Caco-2 (cell line): ENCODE results near the gene SLC9A1. TPM values are rescaled to one million over a fixed set of nuclear protein-coding genes. Genes with fewer than 3 reads are reported as not detected.

Source experiments
- Bru-seq: library from RNA; stranded (reverse); fragments of 400-500 nt; gene quantifications from one replicate; lab custom pipeline; 2021; lab: Mats Ljungman, UMichigan
- BruChase-seq, 2 experiments: library from RNA; stranded (reverse); fragments of 400-500 nt; gene quantifications; one replicate each; lab custom pipeline; 2021; lab: Mats Ljungman, UMichigan
- BruUV-seq: library from RNA; stranded (reverse); fragments of 400-500 nt; replicated peaks from 2 replicates; lab custom pipeline; 2021; lab: Mats Ljungman, UMichigan
- CTCF ChIA-PET: fragments of 300-600 bp; sonication (Branson Sonifier 250); formaldehyde crosslinking; loops from one replicate; lab custom pipeline; 2022; ENCODE audit warnings: antibody characterized with exemption; lab: Charles Lee
- POLR2A ChIA-PET: fragments of 300-600 bp; sonication (Branson Sonifier 250); formaldehyde crosslinking; loops from one replicate; lab custom pipeline; 2022; ENCODE audit warnings: antibody characterized with exemption; lab: Charles Lee
- DNase-seq, 2 experiments: peaks; one replicate each; pipeline versions ENCODE4 v3.0.0 to v3.0.0-alpha.2; 2020 to 2022
- H3K27me3 ChIP-seq: replicated peaks from 2 replicates; pipeline ENCODE4 v1.6.0; 2011; ENCODE audit warnings: low read length; ENCODE audit not compliant: control insufficient read depth, insufficient read depth
- H3K36me3 ChIP-seq: 2 replicates; pipeline ENCODE4 v1.5.1; 2011; ENCODE audit warnings: low read length; ENCODE audit not compliant: control insufficient read depth, insufficient read depth
- H3K4me1 ChIP-seq: fragments of 250-450 bp; sonication (Bioruptor Pico); 2 replicates; pipeline ENCODE4 v1.5.1; 2020; ENCODE audit warnings: mild to moderate bottlenecking
- H3K4me3 ChIP-seq: 2 replicates; pipeline ENCODE4 v1.5.1; 2011; ENCODE audit warnings: low read depth, mild to moderate bottlenecking, control low read depth, low read length
- H3K9me3 ChIP-seq: fragments of 250-450 bp; sonication (Bioruptor Pico); 2 replicates; pipeline ENCODE4 v1.5.1; 2020; ENCODE audit warnings: mild to moderate bottlenecking, moderate library complexity
- H3K27ac Mint-ChIP-seq: one replicate; pipeline ENCODE4 v1.8.0; 2022; ENCODE audit warnings: mixed read lengths; ENCODE audit not compliant: unreplicated experiment
- H3K27me3 Mint-ChIP-seq: one replicate; pipeline ENCODE4 v1.8.0; 2022; ENCODE audit warnings: mixed read lengths; ENCODE audit not compliant: insufficient read depth, unreplicated experiment
- H3K36me3 Mint-ChIP-seq: one replicate; pipeline ENCODE4 v1.8.0; 2022; ENCODE audit warnings: mild to moderate bottlenecking, mixed read lengths; ENCODE audit not compliant: insufficient read depth, unreplicated experiment
- H3K4me1 Mint-ChIP-seq: one replicate; pipeline ENCODE4 v1.8.0; 2022; ENCODE audit warnings: low read depth, mixed read lengths; ENCODE audit not compliant: unreplicated experiment
- H3K4me3 Mint-ChIP-seq: one replicate; pipeline ENCODE4 v1.8.0; 2022; ENCODE audit warnings: mild to moderate bottlenecking, moderate library complexity, mixed read lengths; ENCODE audit not compliant: unreplicated experiment
- H3K9me3 Mint-ChIP-seq: one replicate; pipeline ENCODE4 v1.8.0; 2022; ENCODE audit warnings: mixed read lengths; ENCODE audit not compliant: unreplicated experiment
- CTCF ChIP-seq, 2 experiments: fragments of 200-600 bp in 1 of 2; IDR thresholded peaks; 1 replicate in 1 of 2; 2 replicates in 1 of 2; pipeline versions ENCODE4 v1.5.1 to v1.8.0; 2011 to 2022; ENCODE audit warnings: antibody characterized with exemption in 1 of 2, control low read depth in 1 of 2, inconsistent platforms in 1 of 2, low read depth in 1 of 2, low read length in 1 of 2, mild to moderate bottlenecking in 1 of 2, moderate library complexity in 1 of 2; ENCODE audit not compliant: insufficient read depth in 1 of 2, severe bottlenecking in 1 of 2, unreplicated experiment in 1 of 2
- intact Hi-C: fragments of 100-400 bp; cut with micrococcal nuclease; formaldehyde crosslinking; loops from one replicate; pipeline ENCODE4 v1.10.0; 2022; ENCODE audit not compliant: unreplicated experiment
- long read RNA-seq: library from polyadenylated mRNA; stranded (forward); transcript quantifications from one replicate; pipeline ENCODE4 v2.0.0, GENCODE V29; 2022
- total RNA-seq: library from RNA; stranded (reverse); gene quantifications from 2 replicates; pipeline ENCODE4 v1.2.3, GENCODE V29; 2022

The SLC9A1 gene
- total RNA-seq (28.9 and 31.0 TPM in 2 replicates), Bru-seq, nascent RNA (percentile 61 among the genes with signal in this experiment), BruChase-seq, experiment 1, labeled RNA remaining after a 2-hour chase (percentile 63 among the genes with signal in this experiment), BruChase-seq, experiment 2, labeled RNA remaining after a 6-hour chase (percentile 75 among the genes with signal in this experiment)
- long read RNA-seq, full-length matches to known transcripts = 7 of 22 reads
- long read RNA-seq, partial matches to known transcripts = 6 of 22 reads
- long read RNA-seq, other reads (novel, unspliced or antisense) = 9 of 22 reads

DNA sequence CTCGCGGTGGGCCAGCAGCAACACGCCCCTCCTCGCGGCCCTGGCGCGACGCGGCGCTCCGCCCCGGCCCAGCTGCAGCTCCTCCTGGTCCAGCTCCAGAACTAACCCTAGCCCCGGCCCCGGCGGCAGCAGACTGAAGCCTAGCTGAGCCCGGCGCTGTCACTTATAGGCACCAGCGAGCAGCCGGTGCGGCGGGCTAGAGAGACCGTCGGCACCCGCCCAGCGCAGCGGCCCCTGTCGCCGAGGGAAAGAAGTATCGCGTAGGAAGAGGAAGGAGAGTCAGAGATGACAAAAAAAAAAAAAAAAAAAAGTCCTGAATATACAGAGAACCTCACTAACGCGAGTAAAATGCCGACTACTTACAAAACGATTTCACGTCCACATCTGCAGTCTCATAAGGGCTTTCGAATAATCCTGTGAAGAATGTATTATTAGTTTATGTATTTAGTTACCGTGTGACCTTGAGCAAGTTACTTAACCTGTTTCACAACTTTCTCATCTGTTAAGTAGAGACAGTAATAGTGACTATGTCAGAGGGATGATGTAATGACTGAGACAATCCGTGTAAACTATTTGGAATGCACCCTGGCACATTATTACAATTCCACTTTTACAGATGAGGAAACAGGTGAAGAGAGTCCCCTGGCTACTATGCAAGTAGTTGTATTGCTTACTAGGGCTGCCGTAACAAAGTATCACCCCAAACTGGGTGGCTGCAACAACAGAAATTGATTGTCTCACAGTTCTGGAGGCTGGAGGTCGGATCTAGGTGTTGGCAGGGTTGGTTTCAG is at the start of gene SLC9A1:
SLC9A1 (minus strand) TSS at position 135 of the 791 bp plus-strand sequence. CDS start 791 bp downstream, outside the sequence.
- peak; percentile 89 to 93 for DNase-seq
- Histone ChIP-seq H3K4me3 (peak within 1 kb of the TSS; percentile 61), H3K9me3 (no peaks in the 10 kb centered on the region), H3K27me3 (no peaks in the 10 kb centered on the region), H3K36me3 (no peaks in the 10 kb centered on the region), H3K4me1 (peaks cover 7% of the 10 kb centered on the region)
- Mint-ChIP-seq H3K4me1 (peaks cover 14% of the 10 kb centered on the region), H3K27ac (peak within 1 kb of the TSS; percentile 89), H3K4me3 (peak within 1 kb of the TSS; percentile 91), H3K36me3 (peaks cover 18% of the 10 kb centered on the region), H3K9me3 (no peaks in the 10 kb centered on the region), H3K27me3 (no peaks in the 10 kb centered on the region)
- CTCF ChIA-PET = interaction anchor here (0.5 to 1.4 kb wide), 10 partner anchors 10 to 921 kb away, joined by 3 to 9 read pairs (median 4); partner anchors contain the start of gene CEP85
- peak; percentile 50 to 81 for TF ChIP-seq CTCF (IDR thresholded peaks at IDR 0.05; ENCODE audit: insufficient read depth in 1 of 2, low read depth in 1 of 2, low read length in 1 of 2, severe bottlenecking in 1 of 2, unreplicated experiment in 1 of 2)
- POLR2A ChIA-PET = interaction anchor here (0.5 to 2.5 kb wide), 15 partner anchors 8 to 420 kb away, joined by 3 to 20 read pairs (median 4); partner anchors contain the start of gene GPATCH3
- BruUV-seq = TSS peak; percentile 99
- intact Hi-C loops = no loop called here

DNA sequence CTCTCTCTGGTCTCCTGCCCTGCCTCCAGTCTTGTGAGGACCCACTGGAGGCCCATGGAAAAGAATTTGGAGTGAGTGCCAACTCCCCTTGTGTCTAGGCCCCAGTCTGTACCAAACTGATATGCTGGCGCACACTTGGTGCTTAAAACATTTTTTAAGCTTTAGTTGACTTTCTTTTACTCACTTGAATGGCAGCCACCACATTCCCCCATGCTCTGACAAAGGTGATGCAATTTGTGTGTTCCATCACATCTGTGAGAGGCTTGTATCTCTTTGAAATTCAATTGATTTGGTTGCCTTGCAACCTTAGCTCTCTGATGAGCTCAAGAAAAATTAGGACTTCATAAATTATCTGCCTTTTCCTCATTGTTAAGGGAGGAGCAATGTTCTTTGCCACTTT is 49.0 kb upstream of the SLC9A1 start:
- no peaks in the 10 kb centered on the region for H3K27me3 ChIP-seq
- H3K36me3 ChIP-seq = no peaks in the 10 kb centered on the region
- no peaks in the 10 kb centered on the region for H3K9me3 Mint-ChIP-seq
- no peak overlapping the region for H3K4me3 Mint-ChIP-seq
- no TSS peak for BruUV-seq
- no peak overlapping the region for H3K4me3 ChIP-seq
- TF ChIP-seq CTCF (IDR thresholded peaks at IDR 0.05; ENCODE audit: insufficient read depth in 1 of 2, low read depth in 1 of 2, low read length in 1 of 2, severe bottlenecking in 1 of 2, unreplicated experiment in 1 of 2) = no peak
- no peaks in the 10 kb centered on the region for H3K9me3 ChIP-seq
- H3K36me3 Mint-ChIP-seq = no peaks in the 10 kb centered on the region
- ChIA-PET CTCF (no interaction called here), POLR2A (no interaction called here)
- no peak overlapping the region for H3K27ac Mint-ChIP-seq
- no peaks in the 10 kb centered on the region for H3K27me3 Mint-ChIP-seq
- DNase-seq = no peak
- H3K4me1 ChIP-seq = no peaks in the 10 kb centered on the region
- H3K4me1 Mint-ChIP-seq = no peaks in the 10 kb centered on the region
- intact Hi-C loops = no loop called here

DNA sequence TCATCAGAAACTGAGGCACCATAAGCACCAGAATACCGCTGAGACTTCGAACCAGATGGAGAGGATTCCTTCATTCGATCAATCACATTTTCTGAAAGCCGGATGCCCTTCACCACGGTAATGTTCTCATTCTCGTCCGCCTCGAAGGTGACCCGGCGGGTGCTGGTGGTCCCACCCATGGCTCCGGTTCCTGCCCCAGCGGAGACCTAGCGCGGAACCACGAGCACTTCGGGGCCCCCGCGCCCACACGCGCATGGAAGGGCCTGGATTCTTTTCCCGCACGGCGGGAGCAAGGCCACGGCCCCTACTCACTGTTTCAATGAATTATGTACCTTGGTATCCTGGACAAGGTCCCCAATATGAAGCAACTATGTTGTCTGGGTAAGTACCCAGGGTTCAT is 46.4 kb upstream of the SLC9A1 start:
- no peaks in the 10 kb centered on the region for H3K27me3 Mint-ChIP-seq
- no peaks in the 10 kb centered on the region for H3K36me3 ChIP-seq
- BruUV-seq = no TSS peak
- no peak for TF ChIP-seq CTCF (IDR thresholded peaks at IDR 0.05; ENCODE audit: insufficient read depth in 1 of 2, low read depth in 1 of 2, low read length in 1 of 2, severe bottlenecking in 1 of 2, unreplicated experiment in 1 of 2)
- H3K36me3 Mint-ChIP-seq = no peaks in the 10 kb centered on the region
- no peak overlapping the region for H3K4me3 Mint-ChIP-seq
- no peak overlapping the region for H3K4me3 ChIP-seq
- H3K27me3 ChIP-seq = no peaks in the 10 kb centered on the region
- peaks cover 6% of the 10 kb centered on the region for H3K4me1 Mint-ChIP-seq
- no peaks in the 10 kb centered on the region for H3K9me3 ChIP-seq
- DNase-seq = no peak
- ChIA-PET CTCF (interaction anchor here (0.6 kb wide), 1 partner anchor 518 kb away, joined by 3 read pairs; no protein-coding TSS in a partner anchor), POLR2A (no interaction called here)
- no peak overlapping the region for H3K27ac Mint-ChIP-seq
- intact Hi-C loops = no loop called here
- no peaks in the 10 kb centered on the region for H3K4me1 ChIP-seq
- H3K9me3 Mint-ChIP-seq = no peaks in the 10 kb centered on the region
